Renal cortex interstitium (tissue), 11 donors: ENCODE measurements around the gene GNB1L. TPM values are rescaled to one million over a fixed set of nuclear protein-coding genes. Genes with fewer than 3 reads are reported as not detected.

Experiments
- DNase-seq, 11 donors: peaks; one replicate each; pipeline ENCODE4 v3.0.0-alpha.2; 2013; ENCODE audit warnings: low read depth in 9 of 11, low spot score in 4 of 11; ENCODE audit errors: extremely low read depth in 1 of 11
- polyA plus RNA-seq, 3 donors: library from polyadenylated mRNA; unstranded; fragments of 120-200 nt; gene quantifications; one replicate each; pipeline ENCODE4 v1.2.1, GENCODE V29; 2013; ENCODE audit not compliant: insufficient read length in 3 of 3

Gene GNB1L
- polyA plus RNA-seq, 3 donors, result 3.2 to 5.8 (median 4.7) TPM

- no peak for DNase-seq
These were observed 33.7 kb downstream of the GNB1L start for GRCh38 chr22:19820880-19821522.

GRCh38 chr22:19819911-19820879 lies 34.5 kb downstream of the GNB1L start:
- DNase-seq, result no peak

GRCh38 chr22:19819208-19819910 lies 35.3 kb downstream of the GNB1L start:
- DNase-seq, result no peak

- no peak for DNase-seq
These were observed 36.1 kb downstream of the GNB1L start for GRCh38 chr22:19818324-19819207.

- DNase-seq, result no peak
These were observed 38.1 kb downstream of the GNB1L start for GRCh38 chr22:19816372-19817119.

GRCh38 chr22:19815823-19816290 lies 38.8 kb downstream of the GNB1L start:
- no peak for DNase-seq

GRCh38 chr22:19815093-19815822 lies 39.4 kb downstream of the GNB1L start:
- no peak for DNase-seq

- no peak for DNase-seq
These were observed 40.2 kb downstream of the GNB1L start for GRCh38 chr22:19814428-19814827.

GRCh38 chr22:19812910-19813309 lies 41.8 kb downstream of the GNB1L start:
- DNase-seq, result no peak

- DNase-seq, result no peak
These were observed 42.6 kb downstream of the GNB1L start for GRCh38 chr22:19811811-19812771.

- no peak for DNase-seq
These were observed 43.5 kb downstream of the GNB1L start for GRCh38 chr22:19811211-19811621.

- no peak for DNase-seq
These were observed 44.1 kb downstream of the GNB1L start for GRCh38 chr22:19810381-19811201.

- DNase-seq, result no peak
These were observed 44.9 kb downstream of the GNB1L start for GRCh38 chr22:19809741-19810140.

- no peak for DNase-seq
These were observed 45.7 kb downstream of the GNB1L start for GRCh38 chr22:19808873-19809478.
